Activated CD4-positive, alpha-beta memory T cell treated with anti-CD3 and anti-CD28 coated beads, Interleukin-2, amount 10 ng/mL, durations not matched to agents 7 days and 5 days (primary cell): Measurements from ENCODE around the gene SHC2. TPM values are rescaled to one million over a fixed set of nuclear protein-coding genes. Genes with fewer than 3 reads are reported as not detected.

Experiments
- CTCF ChIA-PET: fragments of 350-600 bp; sonication (Branson Sonifier 250); formaldehyde crosslinking; loops from one replicate; lab custom pipeline; 2021; ENCODE audit warnings: antibody characterized with exemption, inconsistent platforms; lab: Charles Lee
- POLR2A ChIA-PET: fragments of 350-600 bp; sonication (Branson Sonifier 250); formaldehyde crosslinking; loops from one replicate; lab custom pipeline; 2021; ENCODE audit warnings: antibody characterized with exemption; lab: Charles Lee
- DNase-seq: peaks from one replicate; pipeline ENCODE4 v3.0.0-alpha.2; 2020
- H3K27ac Mint-ChIP-seq: one replicate; pipeline ENCODE4 v1.8.0; 2021; ENCODE audit warnings: mild to moderate bottlenecking, mixed read lengths
- H3K27me3 Mint-ChIP-seq: one replicate; pipeline ENCODE4 v1.8.0; 2021; ENCODE audit warnings: mixed read lengths
- H3K36me3 Mint-ChIP-seq: one replicate; pipeline ENCODE4 v1.8.0; 2021; ENCODE audit warnings: low read depth, mixed read lengths
- H3K4me1 Mint-ChIP-seq: one replicate; pipeline ENCODE4 v1.8.0; 2021; ENCODE audit warnings: mixed read lengths
- H3K4me3 Mint-ChIP-seq: one replicate; pipeline ENCODE4 v1.8.0; 2021; ENCODE audit warnings: mild to moderate bottlenecking, mixed read lengths
- H3K9me3 Mint-ChIP-seq: one replicate; pipeline ENCODE4 v1.8.0; 2021; ENCODE audit warnings: mixed read lengths
- total RNA-seq, 2 experiments: library from RNA; stranded (reverse); gene quantifications; one replicate each; pipeline ENCODE4 v1.2.3, GENCODE V29; 2021

Gene SHC2
- total RNA-seq, 2 experiments from 2014 or later, result not detected

DNA sequence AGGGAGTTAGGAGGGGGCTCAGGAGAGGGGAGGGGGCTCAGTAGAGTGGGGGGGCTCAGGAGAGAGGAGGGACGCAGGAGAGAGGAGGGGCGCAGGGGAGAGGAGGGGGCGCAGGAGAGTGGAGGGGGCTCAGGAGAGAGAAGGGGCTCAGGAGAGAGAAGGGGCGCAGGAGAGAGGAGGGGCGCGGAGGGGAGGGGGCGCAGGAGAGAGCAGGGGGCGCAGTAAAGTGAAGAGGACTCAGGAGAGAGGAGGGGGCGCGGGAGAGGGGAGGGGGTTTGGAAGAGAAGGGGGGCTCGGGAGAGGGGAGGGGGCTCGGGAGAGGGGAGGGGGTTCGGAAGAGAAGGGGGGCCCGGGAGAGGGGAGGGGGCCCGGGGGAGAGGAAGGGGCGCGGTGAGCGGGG, 36.2 kb upstream of the SHC2 start:
- ChIA-PET CTCF (no interaction called here), POLR2A (no interaction called here)
- peaks cover 4% of the 10 kb centered on the region for H3K9me3 Mint-ChIP-seq
- H3K4me3 Mint-ChIP-seq, result no peak overlapping the region
- peaks cover 6% of the 10 kb centered on the region for H3K4me1 Mint-ChIP-seq
- DNase-seq, result no peak
- peaks cover 17% of the 10 kb centered on the region for H3K27me3 Mint-ChIP-seq
- H3K27ac Mint-ChIP-seq, result no peak overlapping the region
- H3K36me3 Mint-ChIP-seq, result no peaks in the 10 kb centered on the region

DNA sequence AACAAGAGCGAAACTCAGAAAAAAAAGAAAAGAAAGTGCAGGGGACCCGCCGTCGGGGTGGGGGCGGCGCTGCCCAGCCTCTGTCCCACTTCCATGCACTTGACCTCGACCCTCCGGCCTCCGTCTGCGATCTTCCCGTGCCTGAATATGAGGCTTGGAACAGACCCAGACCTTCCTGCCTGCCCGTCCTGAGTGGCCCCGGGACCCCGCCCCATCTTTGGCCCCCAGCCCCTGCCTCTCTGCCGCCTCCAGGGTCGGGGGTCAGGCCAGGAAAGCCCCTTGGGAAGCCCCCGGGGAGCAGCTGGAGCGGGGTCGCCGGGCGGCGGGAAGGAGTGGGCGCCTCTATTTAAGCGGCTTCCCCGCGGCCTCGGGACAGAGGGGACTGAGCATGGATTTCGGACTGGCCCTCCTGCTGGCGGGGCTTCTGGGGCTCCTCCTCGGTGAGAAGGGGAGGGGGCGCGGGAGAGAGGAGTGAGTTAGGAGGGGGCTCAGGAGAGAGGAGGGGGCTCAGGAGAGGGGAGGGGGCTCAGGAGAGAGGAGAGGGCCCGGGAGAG, 35.4 kb upstream of the SHC2 start, which contains the start of gene MADCAM1:
Gene MADCAM1 (plus strand): TSS at position 375 of the 554 bp plus-strand sequence. CDS start 14 bp downstream, at position 389.
- H3K4me1 Mint-ChIP-seq, result peaks cover 5% of the 10 kb centered on the region
- H3K27me3 Mint-ChIP-seq, result peaks cover 17% of the 10 kb centered on the region
- DNase-seq, result no peak
- ChIA-PET POLR2A (interaction anchor here (3.9 kb wide), 1 partner anchor 10 kb away, joined by 25 read pairs; the partner anchor contains the start of gene TPGS1), CTCF (interaction anchor here (2.1 to 2.6 kb wide), 2 partner anchors 10 to 14 kb away, joined by 10 to 14 read pairs; no protein-coding TSS in a partner anchor)
- H3K27ac Mint-ChIP-seq, result no peak within 1 kb of the TSS
- H3K9me3 Mint-ChIP-seq, result peaks cover 4% of the 10 kb centered on the region
- H3K36me3 Mint-ChIP-seq, result no peaks in the 10 kb centered on the region
- no peak within 1 kb of the TSS for H3K4me3 Mint-ChIP-seq

DNA sequence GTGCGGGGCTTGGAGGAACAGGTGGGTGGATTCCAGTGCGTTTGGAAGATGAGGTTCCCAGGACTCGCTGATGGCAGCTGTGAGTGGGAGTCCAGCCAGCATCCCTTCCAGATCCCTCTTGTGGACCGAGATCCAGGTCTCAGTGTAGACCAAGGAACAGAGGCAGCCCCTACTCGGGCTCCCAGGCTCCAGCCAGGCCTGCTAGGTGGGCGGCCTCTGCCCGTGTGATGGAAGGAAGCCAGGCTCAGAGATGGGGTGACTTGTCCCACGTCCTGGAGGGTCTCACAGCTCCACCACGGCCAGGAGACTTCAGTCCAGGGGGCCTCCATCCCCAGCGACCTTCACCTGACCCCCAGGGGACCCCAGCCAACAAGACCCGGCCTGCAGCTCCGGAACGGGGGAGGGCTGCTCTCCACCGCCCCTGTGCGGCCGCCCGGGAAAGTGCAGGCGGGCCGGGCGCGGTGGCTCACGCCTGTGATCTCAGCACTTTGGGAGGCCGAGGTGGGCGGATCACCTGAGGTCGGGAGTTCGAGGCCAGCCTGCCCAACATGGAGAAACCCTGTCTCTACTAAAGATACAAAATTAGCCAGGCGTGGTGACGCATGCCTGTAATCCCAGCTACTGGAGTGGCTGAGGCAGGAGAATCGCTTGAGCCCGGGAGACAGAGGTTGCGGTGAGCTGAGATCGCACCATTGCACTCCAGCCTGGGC, 34.7 kb upstream of the SHC2 start:
- peaks cover 5% of the 10 kb centered on the region for H3K4me1 Mint-ChIP-seq
- peaks cover 4% of the 10 kb centered on the region for H3K9me3 Mint-ChIP-seq
- ChIA-PET CTCF (interaction anchor here (0.8 to 2.6 kb wide), 4 partner anchors 9 to 37 kb away, joined by 3 to 14 read pairs (median 7); no protein-coding TSS in a partner anchor), POLR2A (interaction anchor here (1.3 to 3.9 kb wide), 2 partner anchors 11 to 15 kb away, joined by 4 to 25 read pairs; partner anchors contain the start of gene TPGS1)
- H3K36me3 Mint-ChIP-seq, result no peaks in the 10 kb centered on the region
- no peak overlapping the region for H3K27ac Mint-ChIP-seq
- DNase-seq, result peak; percentile 67
- H3K27me3 Mint-ChIP-seq, result peaks cover 17% of the 10 kb centered on the region
- no peak overlapping the region for H3K4me3 Mint-ChIP-seq

DNA sequence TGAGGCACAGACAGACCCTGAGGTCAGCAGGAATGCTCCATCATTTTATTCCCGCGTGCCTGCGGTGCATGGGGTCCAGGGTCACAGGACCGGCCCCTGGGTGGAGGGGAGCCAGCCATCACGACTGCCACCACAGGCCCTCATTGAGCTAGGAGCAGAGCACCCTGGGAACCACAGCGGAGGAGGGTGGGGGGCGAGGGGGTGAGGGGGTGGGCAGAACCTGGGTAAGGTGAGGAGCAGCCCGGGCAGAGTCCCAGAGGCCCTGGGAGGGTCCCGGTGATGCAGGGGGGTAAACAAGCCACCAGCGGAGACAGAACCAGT, 34.2 kb upstream of the SHC2 start:
- Mint-ChIP-seq H3K4me1 (peaks cover 5% of the 10 kb centered on the region), H3K36me3 (no peaks in the 10 kb centered on the region), H3K4me3 (no peak overlapping the region), H3K27me3 (peaks cover 17% of the 10 kb centered on the region), H3K27ac (no peak overlapping the region), H3K9me3 (peaks cover 4% of the 10 kb centered on the region)
- DNase-seq, result no peak
- CTCF ChIA-PET, result interaction anchor here (0.8 to 2.6 kb wide), 4 partner anchors 10 to 37 kb away, joined by 3 to 14 read pairs (median 7); no protein-coding TSS in a partner anchor
- POLR2A ChIA-PET, result interaction anchor here (1.3 to 3.9 kb wide), 2 partner anchors 11 to 15 kb away, joined by 4 to 25 read pairs; partner anchors contain the start of gene TPGS1

DNA sequence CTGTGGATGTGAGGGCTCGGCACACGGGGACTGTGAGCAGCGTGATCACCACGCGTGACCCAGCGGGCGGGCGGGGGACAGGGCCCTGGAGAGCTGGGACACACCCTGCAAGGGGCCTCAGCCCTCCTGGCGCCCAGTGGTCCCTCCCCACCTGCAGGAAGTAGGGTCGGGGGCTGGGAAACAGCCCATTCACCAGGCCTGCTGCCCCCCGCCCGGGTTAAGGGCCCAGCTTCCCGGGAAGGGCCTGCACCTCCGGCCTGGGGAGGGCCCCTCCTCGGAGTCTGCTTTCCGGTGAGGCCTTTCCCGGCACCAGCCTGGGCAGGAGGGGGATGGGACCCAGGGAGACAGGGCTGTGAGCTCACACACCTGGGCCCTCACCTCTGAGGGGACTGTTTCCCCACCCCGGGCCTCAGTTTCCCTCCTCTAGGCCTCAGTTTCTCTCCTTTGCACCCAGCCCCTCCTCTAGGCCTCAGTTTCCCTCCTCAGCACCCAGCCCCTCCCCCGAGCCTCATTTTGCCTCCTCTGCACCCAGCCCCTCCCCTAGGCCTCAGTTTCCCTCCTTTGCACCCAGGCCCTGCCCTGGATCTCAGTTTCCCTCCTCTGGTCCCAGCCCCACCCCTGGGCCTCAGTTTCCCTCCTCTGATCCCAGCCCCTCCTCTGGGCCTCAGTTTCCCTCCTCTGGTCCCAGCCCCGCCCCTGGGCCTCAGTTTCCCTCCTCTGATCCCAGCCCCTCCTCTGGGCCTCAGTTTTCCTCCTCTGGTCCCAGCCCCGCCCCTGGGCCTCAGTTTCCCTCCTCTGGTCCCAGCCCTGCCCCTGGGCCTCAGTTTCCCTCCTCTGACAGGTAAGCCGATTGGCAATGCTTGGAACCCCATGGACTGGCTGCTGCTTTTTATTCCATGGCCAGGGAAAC, 33.6 kb upstream of the SHC2 start:
- no peak for DNase-seq
- Mint-ChIP-seq H3K27me3 (peaks cover 14% of the 10 kb centered on the region), H3K27ac (no peak overlapping the region), H3K9me3 (peaks cover 4% of the 10 kb centered on the region), H3K4me3 (no peak overlapping the region), H3K4me1 (peaks cover 10% of the 10 kb centered on the region), H3K36me3 (peaks cover 1% of the 10 kb centered on the region)
- POLR2A ChIA-PET, result interaction anchor here (1.3 to 3.9 kb wide), 2 partner anchors 12 to 16 kb away, joined by 4 to 25 read pairs; partner anchors contain the start of gene TPGS1
- CTCF ChIA-PET, result interaction anchor here (2.1 to 2.6 kb wide), 2 partner anchors 12 to 16 kb away, joined by 10 to 14 read pairs; no protein-coding TSS in a partner anchor

DNA sequence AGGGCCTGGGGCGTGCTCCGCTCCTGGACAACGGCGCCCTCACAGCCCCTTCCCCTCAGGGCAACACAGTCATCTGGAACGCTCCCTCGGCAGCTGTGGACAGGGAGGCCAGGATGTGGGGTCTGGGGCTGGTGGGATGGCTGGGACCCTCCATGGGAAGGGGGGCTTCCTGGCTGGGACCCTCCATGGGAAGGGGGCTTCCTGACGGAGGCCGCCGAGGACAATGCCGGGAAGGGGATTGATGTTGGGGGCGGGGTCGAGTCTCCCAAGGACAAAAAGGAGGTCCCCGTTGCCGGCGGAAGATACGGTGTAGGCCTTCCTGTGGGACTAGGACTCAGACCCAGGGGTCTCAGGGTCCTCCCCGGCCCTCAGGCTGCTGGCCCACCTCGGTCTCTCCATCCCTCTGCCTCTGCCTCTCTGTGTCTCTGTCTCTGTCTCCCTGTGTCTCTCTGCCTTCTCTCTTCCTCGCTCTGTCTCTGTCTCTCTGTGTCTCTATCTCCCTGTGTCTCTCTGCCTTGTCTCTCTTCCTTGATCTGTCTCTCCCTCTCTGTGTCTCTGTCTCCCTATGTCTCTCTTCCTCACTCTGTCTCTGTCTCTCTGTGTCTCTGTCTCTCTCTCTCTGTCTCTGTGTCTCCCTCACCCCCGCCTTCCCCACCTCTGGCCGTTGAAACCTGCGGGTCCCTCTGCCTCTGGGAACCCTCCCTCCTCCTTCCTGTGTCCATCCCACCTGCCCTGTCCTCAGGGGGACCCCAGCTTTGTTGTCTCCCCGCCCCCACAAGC, 32.7 kb upstream of the SHC2 start:
- POLR2A ChIA-PET, result interaction anchor here (3.9 kb wide), 1 partner anchor 13 kb away, joined by 25 read pairs; the partner anchor contains the start of gene TPGS1
- H3K9me3 Mint-ChIP-seq, result peaks cover 4% of the 10 kb centered on the region
- no peak overlapping the region for H3K27ac Mint-ChIP-seq
- H3K27me3 Mint-ChIP-seq, result peaks cover 9% of the 10 kb centered on the region
- no peak for DNase-seq
- H3K4me3 Mint-ChIP-seq, result no peak overlapping the region
- peaks cover 9% of the 10 kb centered on the region for H3K4me1 Mint-ChIP-seq
- CTCF ChIA-PET, result interaction anchor here (2.6 kb wide), 1 partner anchor 13 kb away, joined by 14 read pairs; no protein-coding TSS in a partner anchor
- H3K36me3 Mint-ChIP-seq, result peaks cover 2% of the 10 kb centered on the region

DNA sequence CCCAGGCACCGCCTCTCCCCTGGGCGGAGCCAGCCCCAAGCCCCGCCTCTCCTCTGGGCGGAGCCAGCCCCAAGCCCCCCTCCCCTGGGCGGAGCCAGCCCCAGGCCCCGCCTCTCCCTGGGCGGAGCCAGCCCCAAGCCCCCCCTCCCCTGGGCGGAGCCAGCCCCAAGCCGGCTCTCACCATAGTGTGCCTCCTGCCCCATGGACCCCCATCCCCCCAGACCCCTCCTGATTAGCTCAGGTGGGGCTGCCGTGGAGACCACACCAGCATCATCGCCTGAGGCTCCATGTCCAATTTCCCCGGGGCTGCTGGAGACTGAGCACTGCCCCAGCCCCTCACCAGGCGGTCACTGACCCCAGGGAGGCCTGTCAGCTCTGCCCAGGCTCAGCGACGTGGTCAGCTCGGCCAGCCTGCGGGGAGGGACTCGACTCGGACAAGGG, 31.3 kb upstream of the SHC2 start:
- CTCF ChIA-PET, result interaction anchor here (0.9 kb wide), 1 partner anchor 15 kb away, joined by 4 read pairs; no protein-coding TSS in a partner anchor
- Mint-ChIP-seq H3K4me1 (peaks cover 14% of the 10 kb centered on the region), H3K4me3 (no peak overlapping the region), H3K27me3 (peaks cover 4% of the 10 kb centered on the region), H3K9me3 (peaks cover 4% of the 10 kb centered on the region), H3K36me3 (peaks cover 4% of the 10 kb centered on the region), H3K27ac (no peak overlapping the region)
- peak; percentile 45 for DNase-seq
- POLR2A ChIA-PET, result no interaction called here

DNA sequence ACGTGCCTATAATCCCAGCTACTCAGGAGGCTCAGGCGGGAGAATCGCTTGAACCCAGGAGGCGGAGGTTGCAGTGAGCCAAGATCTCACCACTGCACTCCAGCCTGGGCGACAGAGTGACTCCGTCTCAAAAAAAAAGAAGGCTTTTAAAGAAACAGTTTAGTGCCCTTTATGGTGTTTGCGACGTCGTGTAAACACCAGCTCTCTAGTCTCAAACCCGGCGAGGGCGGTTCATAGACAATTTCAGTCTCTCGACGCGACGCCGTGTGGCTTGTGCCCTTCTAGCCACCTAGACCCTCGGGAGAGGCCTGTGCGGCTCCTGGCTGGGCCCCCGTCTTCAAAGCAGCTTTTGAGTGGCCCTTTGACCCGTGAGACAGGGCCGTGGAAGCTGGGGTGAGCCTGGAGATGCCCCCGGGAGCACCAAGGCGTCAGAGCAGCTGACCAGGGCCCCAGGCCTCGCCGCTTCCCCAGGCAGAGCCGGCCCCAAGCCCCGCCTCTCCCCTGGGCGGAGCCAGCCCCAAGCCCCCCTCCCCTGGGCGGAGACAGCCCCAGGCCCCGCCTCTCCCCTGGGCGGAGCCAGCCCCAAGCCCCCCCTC, 30.4 kb upstream of the SHC2 start:
- peaks cover 4% of the 10 kb centered on the region for H3K9me3 Mint-ChIP-seq
- DNase-seq, result no peak

DNA sequence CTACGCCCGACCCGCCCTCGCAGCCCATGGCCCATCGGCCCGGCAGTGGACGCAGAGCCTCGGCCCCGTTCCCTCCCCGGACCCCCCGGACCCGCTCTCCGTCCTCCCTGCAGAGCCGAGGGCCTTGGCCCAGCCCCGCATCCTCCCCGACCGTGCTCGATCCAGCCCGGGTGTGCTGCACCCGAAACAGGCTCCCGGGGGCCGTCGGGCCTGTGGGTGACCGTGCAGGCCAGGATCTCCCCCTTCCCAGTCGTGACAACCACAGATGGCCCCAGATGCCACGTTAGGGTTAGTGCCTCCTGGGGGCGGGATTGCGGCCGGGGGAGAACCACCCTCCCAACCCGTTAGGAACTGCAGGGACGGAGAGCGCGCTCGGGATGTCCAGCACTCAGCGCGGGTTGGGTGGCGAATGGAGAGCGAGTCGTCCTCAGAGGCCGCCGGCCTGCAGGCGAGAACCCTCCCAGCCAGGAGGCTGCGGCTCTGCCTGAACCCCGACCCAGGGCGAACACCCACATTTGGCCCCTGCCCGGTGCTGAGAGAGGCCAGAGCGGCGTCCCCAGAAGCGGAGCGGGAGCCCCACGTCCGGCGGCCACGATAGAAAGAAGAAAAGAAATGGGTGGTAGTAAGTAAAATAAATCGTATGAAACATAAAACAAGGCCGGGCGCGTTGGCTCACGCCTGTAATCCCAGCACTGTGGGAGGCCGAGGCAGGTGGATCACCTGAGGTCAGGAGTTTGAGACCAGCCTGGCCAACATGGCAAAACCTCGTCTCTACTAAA, 28.8 kb upstream of the SHC2 start:
- ChIA-PET CTCF (interaction anchor here (0.7 to 2.0 kb wide), 4 partner anchors 14 to 146 kb away, joined by 3 to 19 read pairs (median 7); no protein-coding TSS in a partner anchor), POLR2A (interaction anchor here (0.6 to 3.0 kb wide), 7 partner anchors 16 to 145 kb away, joined by 3 to 44 read pairs (median 3); partner anchors contain the start of genes MIER2 and TPGS1)
- peaks cover 4% of the 10 kb centered on the region for H3K27me3 Mint-ChIP-seq
- H3K27ac Mint-ChIP-seq, result peak overlapping the region; percentile 76
- H3K4me3 Mint-ChIP-seq, result peak overlapping the region; percentile 76
- peaks cover 14% of the 10 kb centered on the region for H3K4me1 Mint-ChIP-seq
- peaks cover 4% of the 10 kb centered on the region for H3K9me3 Mint-ChIP-seq
- H3K36me3 Mint-ChIP-seq, result peaks cover 4% of the 10 kb centered on the region
- no peak for DNase-seq

More for the DNA sequence above, 30.4 kb upstream of the SHC2 start:
- H3K4me1 Mint-ChIP-seq, result peaks cover 14% of the 10 kb centered on the region
- H3K27ac Mint-ChIP-seq, result no peak overlapping the region
- POLR2A ChIA-PET, result no interaction called here
- peaks cover 4% of the 10 kb centered on the region for H3K27me3 Mint-ChIP-seq
- CTCF ChIA-PET, result interaction anchor here (0.9 to 1.7 kb wide), 4 partner anchors 14 to 20 kb away, joined by 3 to 6 read pairs (median 4); no protein-coding TSS in a partner anchor
- H3K36me3 Mint-ChIP-seq, result peaks cover 4% of the 10 kb centered on the region
- H3K4me3 Mint-ChIP-seq, result no peak overlapping the region

DNA sequence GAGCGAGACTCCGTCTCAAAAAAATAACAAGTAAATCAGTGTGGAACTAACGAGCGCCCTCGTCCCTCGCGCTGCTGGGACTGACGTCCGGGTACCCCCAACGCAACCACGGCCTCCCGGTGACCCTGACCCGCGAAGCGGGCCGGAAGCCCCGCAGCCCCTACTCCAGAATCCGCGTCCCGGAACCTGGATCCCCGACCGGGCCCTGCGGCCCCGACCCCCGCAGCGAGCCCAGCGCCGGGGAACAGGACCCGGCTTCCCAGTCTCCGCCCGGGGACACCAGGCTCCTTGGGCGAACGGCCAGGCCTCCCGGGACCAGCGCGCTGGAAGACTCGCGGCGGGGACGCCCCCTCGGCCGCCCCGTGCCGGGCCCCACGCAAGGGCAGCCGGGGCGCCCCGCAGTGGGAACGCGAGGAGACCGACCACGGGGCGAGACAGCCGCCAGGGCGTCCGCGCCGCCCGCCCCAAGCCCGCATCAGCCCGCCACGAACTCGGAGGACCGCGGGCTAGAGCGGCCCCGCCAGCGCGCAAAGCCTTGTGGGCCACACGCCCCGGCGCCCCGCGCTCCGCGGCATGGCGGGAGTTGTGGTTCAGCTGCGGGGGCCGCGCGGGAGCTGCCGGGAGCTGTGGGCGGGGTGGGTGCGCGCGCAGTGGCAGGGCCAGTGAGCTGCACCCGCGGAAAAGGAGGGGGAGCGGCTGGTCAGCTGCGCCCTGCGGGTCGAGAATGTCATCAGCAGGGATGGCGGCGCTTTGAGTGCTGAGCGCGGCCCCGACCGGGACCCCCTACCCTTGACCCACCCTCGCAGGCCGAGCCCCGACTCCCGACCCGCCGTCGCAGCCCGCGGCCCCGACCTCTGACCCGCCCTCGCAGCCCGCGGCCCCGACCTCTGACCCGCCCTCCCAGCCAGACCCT, 27.9 kb upstream of the SHC2 start:
- ChIA-PET POLR2A (interaction anchor here (0.6 to 3.0 kb wide), 7 partner anchors 17 to 144 kb away, joined by 3 to 44 read pairs (median 3); partner anchors contain the start of genes MIER2 and TPGS1), CTCF (interaction anchor here (0.7 to 2.0 kb wide), 5 partner anchors 14 to 145 kb away, joined by 3 to 19 read pairs (median 8); no protein-coding TSS in a partner anchor)
- Mint-ChIP-seq H3K9me3 (peaks cover 5% of the 10 kb centered on the region), H3K36me3 (peaks cover 4% of the 10 kb centered on the region), H3K27ac (peak overlapping the region; percentile 64), H3K27me3 (peaks cover 4% of the 10 kb centered on the region), H3K4me3 (peak overlapping the region; percentile 76), H3K4me1 (peaks cover 14% of the 10 kb centered on the region)
- DNase-seq, result peak; percentile 93
